ENCODE data around the gene TRPV3. TPM values are rescaled to one million over a fixed set of nuclear protein-coding genes. Genes with fewer than 3 reads are reported as not detected.
A peak's percentile ranks its signal among the peaks of the same experiment; 100 is the strongest.
"Not testable (repeated sequence)": the region's sequence is repeated elsewhere in the genome, so short reads cannot be mapped to it uniquely, and the experiment has no call there.

Gene TRPV3
- total and polyA plus RNA-seq, 4 experiments from 2014 or later = 0.06 to 0.14 TPM; not detected in 2

- Mint-ChIP-seq H3K36me3 (no peaks in the 10 kb centered on the region), H3K9me3 (no peaks in the 10 kb centered on the region), H3K27ac (peak overlapping the region in 1 of 7 donors; percentile 46), H3K4me1 (peaks cover 0 to 2% (median under 1%) of the 10 kb centered on the region in 4 donors), H3K27me3 (peaks cover 0 to 14% of the 10 kb centered on the region in 2 donors), H3K4me3 (no peak overlapping the region)
- Histone ChIP-seq H3K9me3 (ENCODE audit: control insufficient read depth in 1 of 2, low read length in 2 of 2) (no peaks in the 10 kb centered on the region), H3K36me3 (ENCODE audit: insufficient read depth, low read length) (no peaks in the 10 kb centered on the region), H3K27me3 (ENCODE audit: insufficient read depth, low read length) (no peaks in the 10 kb centered on the region), H3K4me1 (ENCODE audit: insufficient read depth, low read length) (no peaks in the 10 kb centered on the region), H3K4me3 (ENCODE audit: low read length in 2 of 2) (no peak overlapping the region), H3K27ac (ENCODE audit: low read depth, low read length) (no peak overlapping the region)
- intact Hi-C loops (cut with micrococcal nuclease) = no loop called here
- CTCF ChIA-PET (ENCODE audit: partially characterized antibody) = no interaction called here
- DNase-seq = no peak
- POLR2A ChIA-PET (ENCODE audit: partially characterized antibody) = no interaction called here
Measured at GRCh38 chr17:3528880-3529511, 28.6 kb downstream of the TRPV3 start.

GRCh38 chr17:3528403-3528851 lies 29.2 kb downstream of the TRPV3 start:
- Mint-ChIP-seq H3K27me3 (peaks cover 0 to 14% of the 10 kb centered on the region in 2 donors), H3K36me3 (no peaks in the 10 kb centered on the region), H3K4me3 (no peak overlapping the region), H3K9me3 (no peaks in the 10 kb centered on the region), H3K4me1 (peaks cover 0 to 2% (median 0%) of the 10 kb centered on the region in 4 donors), H3K27ac (peak overlapping the region in 1 of 7 donors; percentile 46)
- Histone ChIP-seq H3K4me3 (ENCODE audit: low read length in 2 of 2) (no peak overlapping the region), H3K27ac (ENCODE audit: low read depth, low read length) (no peak overlapping the region), H3K4me1 (ENCODE audit: insufficient read depth, low read length) (no peaks in the 10 kb centered on the region), H3K27me3 (ENCODE audit: insufficient read depth, low read length) (no peaks in the 10 kb centered on the region), H3K9me3 (ENCODE audit: control insufficient read depth in 1 of 2, low read length in 2 of 2) (no peaks in the 10 kb centered on the region), H3K36me3 (ENCODE audit: insufficient read depth, low read length) (no peaks in the 10 kb centered on the region)
- POLR2A ChIA-PET (ENCODE audit: partially characterized antibody) = no interaction called here
- intact Hi-C loops (cut with micrococcal nuclease) = no loop called here
- DNase-seq = no peak
- CTCF ChIA-PET (ENCODE audit: partially characterized antibody) = no interaction called here

GRCh38 chr17:3527896-3528295 lies 29.7 kb downstream of the TRPV3 start:
- Mint-ChIP-seq H3K27me3 (peaks cover 0 to 10% of the 10 kb centered on the region in 2 donors), H3K4me1 (no peaks in the 10 kb centered on the region), H3K36me3 (no peaks in the 10 kb centered on the region), H3K27ac (no peak overlapping the region), H3K4me3 (no peak overlapping the region), H3K9me3 (no peaks in the 10 kb centered on the region)
- H3K27me3 ChIP-seq (ENCODE audit: insufficient read depth, low read length) = no peaks in the 10 kb centered on the region
- DNase-seq = no peak
- H3K4me1 ChIP-seq (ENCODE audit: insufficient read depth, low read length) = no peaks in the 10 kb centered on the region
- CTCF ChIA-PET (ENCODE audit: partially characterized antibody) = no interaction called here
- no peak overlapping the region for H3K4me3 ChIP-seq (ENCODE audit: low read length in 2 of 2)
- H3K27ac ChIP-seq (ENCODE audit: low read depth, low read length) = no peak overlapping the region
- no peaks in the 10 kb centered on the region for H3K9me3 ChIP-seq (ENCODE audit: control insufficient read depth in 1 of 2, low read length in 2 of 2)
- intact Hi-C loops (cut with micrococcal nuclease) = no loop called here
- no peaks in the 10 kb centered on the region for H3K36me3 ChIP-seq (ENCODE audit: insufficient read depth, low read length)
- POLR2A ChIA-PET (ENCODE audit: partially characterized antibody) = no interaction called here

- Histone ChIP-seq H3K36me3 (ENCODE audit: insufficient read depth, low read length) (no peaks in the 10 kb centered on the region), H3K4me1 (ENCODE audit: insufficient read depth, low read length) (no peaks in the 10 kb centered on the region), H3K4me3 (ENCODE audit: low read length in 2 of 2) (no peak overlapping the region), H3K27me3 (ENCODE audit: insufficient read depth, low read length) (no peaks in the 10 kb centered on the region), H3K9me3 (ENCODE audit: control insufficient read depth in 1 of 2, low read length in 2 of 2) (no peaks in the 10 kb centered on the region), H3K27ac (ENCODE audit: low read depth, low read length) (no peak overlapping the region)
- H3K27ac Mint-ChIP-seq = no peak overlapping the region
- ChIA-PET CTCF (ENCODE audit: partially characterized antibody) (no interaction called here), POLR2A (ENCODE audit: partially characterized antibody) (no interaction called here)
- intact Hi-C loops (cut with micrococcal nuclease) = no loop called here
- H3K36me3 Mint-ChIP-seq = no peaks in the 10 kb centered on the region
- peaks cover 0 to 10% of the 10 kb centered on the region in 2 donors for H3K27me3 Mint-ChIP-seq
- no peak for DNase-seq
- no peak overlapping the region for H3K4me3 Mint-ChIP-seq
- H3K9me3 Mint-ChIP-seq = no peaks in the 10 kb centered on the region
- no peaks in the 10 kb centered on the region for H3K4me1 Mint-ChIP-seq
Measured at GRCh38 chr17:3527468-3527867, 30.1 kb downstream of the TRPV3 start.

GRCh38 chr17:3526971-3527370 lies 30.6 kb downstream of the TRPV3 start:
- peaks cover 0 to 10% of the 10 kb centered on the region in 2 donors for H3K27me3 Mint-ChIP-seq
- POLR2A ChIA-PET (ENCODE audit: partially characterized antibody) = no interaction called here
- DNase-seq = no peak

GRCh38 chr17:3526491-3526890 lies 31.1 kb downstream of the TRPV3 start:
- ChIA-PET POLR2A (ENCODE audit: partially characterized antibody) (no interaction called here), CTCF (ENCODE audit: partially characterized antibody) (no interaction called here)
- H3K4me1 Mint-ChIP-seq = no peaks in the 10 kb centered on the region
- Histone ChIP-seq H3K9me3 (ENCODE audit: control insufficient read depth in 1 of 2, low read length in 2 of 2) (no peaks in the 10 kb centered on the region), H3K4me1 (ENCODE audit: insufficient read depth, low read length) (no peaks in the 10 kb centered on the region), H3K27ac (ENCODE audit: low read depth, low read length) (no peak overlapping the region), H3K4me3 (ENCODE audit: low read length in 2 of 2) (no peak overlapping the region), H3K27me3 (ENCODE audit: insufficient read depth, low read length) (no peaks in the 10 kb centered on the region), H3K36me3 (ENCODE audit: insufficient read depth, low read length) (no peaks in the 10 kb centered on the region)
- H3K27me3 Mint-ChIP-seq = peaks cover 0 to 10% of the 10 kb centered on the region in 2 donors
- peak overlapping the region in 1 of 7 donors; percentile 25 for H3K27ac Mint-ChIP-seq
- no peak overlapping the region for H3K4me3 Mint-ChIP-seq
- no peak for DNase-seq
- intact Hi-C loops (cut with micrococcal nuclease) = no loop called here
- H3K36me3 Mint-ChIP-seq = no peaks in the 10 kb centered on the region
- no peaks in the 10 kb centered on the region for H3K9me3 Mint-ChIP-seq

More at GRCh38 chr17:3526971-3527370, 30.6 kb downstream of the TRPV3 start:
- Mint-ChIP-seq H3K27ac (no peak overlapping the region), H3K4me3 (no peak overlapping the region), H3K36me3 (no peaks in the 10 kb centered on the region), H3K4me1 (no peaks in the 10 kb centered on the region), H3K9me3 (no peaks in the 10 kb centered on the region)
- H3K27ac ChIP-seq (ENCODE audit: low read depth, low read length) = no peak overlapping the region
- H3K36me3 ChIP-seq (ENCODE audit: insufficient read depth, low read length) = no peaks in the 10 kb centered on the region
- CTCF ChIA-PET (ENCODE audit: partially characterized antibody) = no interaction called here
- intact Hi-C loops (cut with micrococcal nuclease) = no loop called here
- H3K4me3 ChIP-seq (ENCODE audit: low read length in 2 of 2) = no peak overlapping the region
- H3K4me1 ChIP-seq (ENCODE audit: insufficient read depth, low read length) = no peaks in the 10 kb centered on the region
- no peaks in the 10 kb centered on the region for H3K27me3 ChIP-seq (ENCODE audit: insufficient read depth, low read length)
- no peaks in the 10 kb centered on the region for H3K9me3 ChIP-seq (ENCODE audit: control insufficient read depth in 1 of 2, low read length in 2 of 2)

GRCh38 chr17:3524024-3524423 lies 33.6 kb downstream of the TRPV3 start:
- H3K4me3 Mint-ChIP-seq = no peak overlapping the region
- DNase-seq = no peak
- no peak overlapping the region for H3K27ac Mint-ChIP-seq
- Histone ChIP-seq H3K27ac (ENCODE audit: low read depth, low read length) (no peak overlapping the region), H3K4me3 (ENCODE audit: low read length in 2 of 2) (no peak overlapping the region), H3K27me3 (ENCODE audit: insufficient read depth, low read length) (no peaks in the 10 kb centered on the region), H3K4me1 (ENCODE audit: insufficient read depth, low read length) (no peaks in the 10 kb centered on the region), H3K36me3 (ENCODE audit: insufficient read depth, low read length) (no peaks in the 10 kb centered on the region), H3K9me3 (ENCODE audit: control insufficient read depth in 1 of 2, low read length in 2 of 2) (no peaks in the 10 kb centered on the region)
- intact Hi-C loops (cut with micrococcal nuclease) = no loop called here
- H3K27me3 Mint-ChIP-seq = peaks cover 0 to 11% of the 10 kb centered on the region in 2 donors
- no peaks in the 10 kb centered on the region for H3K4me1 Mint-ChIP-seq
- H3K9me3 Mint-ChIP-seq = no peaks in the 10 kb centered on the region
- ChIA-PET POLR2A (ENCODE audit: partially characterized antibody) (no interaction called here), CTCF (ENCODE audit: partially characterized antibody) (no interaction called here)
- H3K36me3 Mint-ChIP-seq = no peaks in the 10 kb centered on the region

GRCh38 chr17:3519472-3519871 lies 38.1 kb downstream of the TRPV3 start:
- DNase-seq; H3K27ac ChIP-seq (ENCODE audit: low read depth, low read length); H3K9me3 ChIP-seq (ENCODE audit: control insufficient read depth in 1 of 2, low read length in 2 of 2); intact Hi-C loops (cut with micrococcal nuclease); H3K4me1 Mint-ChIP-seq; H3K27me3 Mint-ChIP-seq; H3K36me3 Mint-ChIP-seq; H3K9me3 Mint-ChIP-seq; H3K4me1 ChIP-seq (ENCODE audit: insufficient read depth, low read length); H3K36me3 ChIP-seq (ENCODE audit: insufficient read depth, low read length); H3K4me3 ChIP-seq (ENCODE audit: low read length in 2 of 2); H3K27me3 ChIP-seq (ENCODE audit: insufficient read depth, low read length); H3K4me3 Mint-ChIP-seq; POLR2A ChIA-PET (ENCODE audit: partially characterized antibody); CTCF ChIA-PET (ENCODE audit: partially characterized antibody); H3K27ac Mint-ChIP-seq: not testable (repeated sequence)

Measured in CD4-positive, alpha-beta memory T cell (primary cell).